Measurements from ENCODE around the gene PRKG1.

Gene PRKG1

GRCh38 chr10:51095444-51095843, 21.2 kb downstream of the PRKG1 start:
- Histone ChIP-seq H3K27me3 (replicated peaks; ENCODE audit: control insufficient read depth, insufficient read depth, low read length) (no peaks in the 10 kb centered on the region), H3K9me3 (ENCODE audit: control insufficient read depth, low read length) (no peaks in the 10 kb centered on the region), H3K9ac (ENCODE audit: low read length) (no peak overlapping the region), H3K36me3 (ENCODE audit: control insufficient read depth, insufficient read depth, low read length, severe bottlenecking) (no peaks in the 10 kb centered on the region), H3K4me1 (ENCODE audit: control insufficient read depth, insufficient read depth, low read length) (peaks cover 18% of the 10 kb centered on the region), H3K4me3 (ENCODE audit: low read length) (no peak overlapping the region)
- no peak for DNase-seq (ENCODE audit: low read depth)

- H3K27me3 ChIP-seq (replicated peaks; ENCODE audit: control insufficient read depth, insufficient read depth, low read length) = no peaks in the 10 kb centered on the region
- H3K36me3 ChIP-seq (ENCODE audit: control insufficient read depth, insufficient read depth, low read length, severe bottlenecking) = no peaks in the 10 kb centered on the region
These were observed 23.3 kb downstream of the PRKG1 start for GRCh38 chr10:51097546-51097945.

DNA sequence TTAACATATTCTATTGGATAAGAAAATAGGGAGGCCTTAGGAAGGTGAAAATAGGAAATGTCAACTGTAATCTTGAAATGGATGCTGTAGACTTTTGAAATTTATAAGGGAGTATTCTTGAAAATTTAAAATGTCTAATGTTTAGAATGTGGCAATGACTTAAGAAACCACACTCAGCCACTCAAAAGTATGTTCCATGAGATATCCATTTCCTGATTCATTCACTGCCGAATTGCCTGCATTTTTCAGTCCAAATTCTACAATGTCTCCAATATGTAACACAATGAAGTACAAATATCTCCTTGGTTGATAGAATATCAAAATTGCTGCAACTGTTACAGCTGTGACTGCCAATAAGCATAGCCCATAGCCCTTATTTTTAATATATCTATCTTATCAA, 25.9 kb downstream of the PRKG1 start:
- Histone ChIP-seq H3K9ac (ENCODE audit: low read length) (no peak overlapping the region), H3K27me3 (replicated peaks; ENCODE audit: control insufficient read depth, insufficient read depth, low read length) (no peaks in the 10 kb centered on the region), H3K9me3 (ENCODE audit: control insufficient read depth, low read length) (no peaks in the 10 kb centered on the region), H3K4me3 (ENCODE audit: low read length) (no peak overlapping the region), H3K4me1 (ENCODE audit: control insufficient read depth, insufficient read depth, low read length) (peaks cover 7% of the 10 kb centered on the region), H3K36me3 (ENCODE audit: control insufficient read depth, insufficient read depth, low read length, severe bottlenecking) (no peaks in the 10 kb centered on the region)
- DNase-seq (ENCODE audit: low read depth) = no peak

More at GRCh38 chr10:51097546-51097945, 23.3 kb downstream of the PRKG1 start:
- Histone ChIP-seq H3K9me3 (ENCODE audit: control insufficient read depth, low read length) (no peaks in the 10 kb centered on the region), H3K9ac (ENCODE audit: low read length) (no peak overlapping the region), H3K4me1 (ENCODE audit: control insufficient read depth, insufficient read depth, low read length) (peaks cover 15% of the 10 kb centered on the region), H3K4me3 (ENCODE audit: low read length) (peak overlapping the region; percentile 32)
- DNase-seq (ENCODE audit: low read depth) = no peak

DNA sequence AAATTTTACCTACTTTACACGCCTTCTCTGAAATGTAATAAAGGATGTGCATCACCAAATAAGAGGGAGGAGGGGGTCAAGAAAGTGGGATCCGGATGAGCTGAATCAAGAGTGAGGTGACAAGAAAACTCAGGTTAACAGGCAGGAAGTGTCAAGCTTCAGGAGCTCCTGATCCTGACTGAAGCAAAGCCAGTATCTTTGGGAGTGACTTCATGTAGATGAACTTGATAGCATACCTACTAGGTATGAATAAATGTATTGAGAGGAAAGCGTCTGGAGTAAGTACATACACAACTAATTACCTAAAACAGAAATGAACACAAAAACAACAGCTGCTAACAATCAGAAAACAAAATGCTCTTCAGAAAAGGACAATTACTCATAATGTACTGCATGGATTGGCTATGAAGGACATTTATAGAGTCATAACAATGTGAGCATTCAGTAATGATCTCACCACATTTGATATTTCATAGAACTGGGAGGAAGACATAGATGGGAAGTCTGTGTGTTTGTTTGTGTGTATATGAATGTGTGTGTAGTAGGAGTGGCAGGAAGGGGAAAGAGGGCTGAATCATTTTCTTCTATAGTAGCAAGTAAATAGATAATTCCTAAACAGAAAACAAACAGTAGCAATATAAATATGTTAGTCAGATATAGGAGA, 29.4 kb downstream of the PRKG1 start:
- Histone ChIP-seq H3K36me3 (ENCODE audit: control insufficient read depth, insufficient read depth, low read length, severe bottlenecking) (no peaks in the 10 kb centered on the region), H3K9ac (ENCODE audit: low read length) (no peak overlapping the region), H3K27me3 (replicated peaks; ENCODE audit: control insufficient read depth, insufficient read depth, low read length) (no peaks in the 10 kb centered on the region), H3K4me1 (ENCODE audit: control insufficient read depth, insufficient read depth, low read length) (peaks cover under 1% of the 10 kb centered on the region), H3K4me3 (ENCODE audit: low read length) (no peak overlapping the region), H3K9me3 (ENCODE audit: control insufficient read depth, low read length) (no peaks in the 10 kb centered on the region)
- no peak for DNase-seq (ENCODE audit: low read depth)

DNA sequence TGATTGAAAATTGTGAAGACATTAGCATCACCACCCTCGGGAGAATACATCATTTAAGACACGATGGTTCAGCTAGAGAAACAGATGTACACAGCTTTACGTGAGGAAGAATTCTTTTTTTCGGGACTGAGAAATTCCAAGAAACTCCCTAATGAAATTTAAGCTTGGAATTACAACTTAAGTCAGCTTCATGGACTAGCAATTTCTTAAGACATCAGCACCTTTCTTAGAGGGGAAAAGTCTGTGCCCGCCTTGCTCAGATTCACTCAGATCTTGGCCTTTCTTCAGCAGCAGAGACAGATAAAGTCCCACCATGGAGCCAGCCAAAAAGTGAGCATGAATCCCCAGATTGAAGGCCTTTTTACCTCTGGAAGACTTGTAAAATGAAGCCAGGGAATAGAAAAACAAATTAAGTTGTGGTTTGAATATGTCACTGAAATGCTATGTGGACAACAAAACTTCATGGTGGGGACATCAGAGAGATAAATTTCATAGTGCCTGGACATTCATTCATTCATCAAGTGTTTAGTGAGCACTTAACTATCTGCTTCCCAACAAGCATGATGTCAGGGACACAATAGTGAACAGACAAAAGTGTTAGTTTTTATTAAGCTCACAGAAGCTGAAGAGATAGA, 32.1 kb downstream of the PRKG1 start:
- DNase-seq (ENCODE audit: low read depth) = no peak
- peaks cover 16% of the 10 kb centered on the region for H3K4me1 ChIP-seq (ENCODE audit: control insufficient read depth, insufficient read depth, low read length)
- H3K9ac ChIP-seq (ENCODE audit: low read length) = no peak overlapping the region
- H3K36me3 ChIP-seq (ENCODE audit: control insufficient read depth, insufficient read depth, low read length, severe bottlenecking) = no peaks in the 10 kb centered on the region
- no peaks in the 10 kb centered on the region for H3K27me3 ChIP-seq (replicated peaks; ENCODE audit: control insufficient read depth, insufficient read depth, low read length)
- no peaks in the 10 kb centered on the region for H3K9me3 ChIP-seq (ENCODE audit: control insufficient read depth, low read length)
- no peak overlapping the region for H3K4me3 ChIP-seq (ENCODE audit: low read length)

DNA sequence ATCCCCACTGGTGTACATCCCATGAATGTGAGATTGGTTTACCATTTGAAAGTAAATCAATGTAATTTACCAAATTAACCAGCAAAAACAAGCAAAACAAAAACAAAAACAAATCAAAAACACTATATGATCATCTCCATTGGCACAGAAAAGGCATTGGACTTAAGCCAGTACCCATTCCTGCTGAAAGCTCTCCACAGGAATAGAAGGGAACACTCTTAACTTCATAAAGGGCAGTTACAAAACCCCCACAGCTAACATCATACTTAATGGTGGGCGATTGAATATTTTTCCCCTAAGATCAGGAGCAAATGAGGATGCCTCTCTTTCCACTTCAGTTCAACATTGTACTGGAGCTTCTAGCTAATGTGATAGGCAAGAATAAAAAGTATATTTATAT, 34.1 kb downstream of the PRKG1 start:
- Histone ChIP-seq H3K9me3 (ENCODE audit: control insufficient read depth, low read length) (no peaks in the 10 kb centered on the region), H3K4me3 (ENCODE audit: low read length) (no peak overlapping the region), H3K4me1 (ENCODE audit: control insufficient read depth, insufficient read depth, low read length) (peaks cover 16% of the 10 kb centered on the region), H3K36me3 (ENCODE audit: control insufficient read depth, insufficient read depth, low read length, severe bottlenecking) (no peaks in the 10 kb centered on the region), H3K9ac (ENCODE audit: low read length) (no peak overlapping the region), H3K27me3 (replicated peaks; ENCODE audit: control insufficient read depth, insufficient read depth, low read length) (no peaks in the 10 kb centered on the region)
- no peak for DNase-seq (ENCODE audit: low read depth)

GRCh38 chr10:51109801-51110533, 35.7 kb downstream of the PRKG1 start:
- H3K4me1 ChIP-seq (ENCODE audit: control insufficient read depth, insufficient read depth, low read length) = peaks cover 16% of the 10 kb centered on the region
- H3K36me3 ChIP-seq (ENCODE audit: control insufficient read depth, insufficient read depth, low read length, severe bottlenecking) = no peaks in the 10 kb centered on the region
- no peak overlapping the region for H3K9ac ChIP-seq (ENCODE audit: low read length)
- DNase-seq (ENCODE audit: low read depth) = peak; percentile 55
- no peak overlapping the region for H3K4me3 ChIP-seq (ENCODE audit: low read length)
- no peaks in the 10 kb centered on the region for H3K9me3 ChIP-seq (ENCODE audit: control insufficient read depth, low read length)
- H3K27me3 ChIP-seq (replicated peaks; ENCODE audit: control insufficient read depth, insufficient read depth, low read length) = no peaks in the 10 kb centered on the region

DNA sequence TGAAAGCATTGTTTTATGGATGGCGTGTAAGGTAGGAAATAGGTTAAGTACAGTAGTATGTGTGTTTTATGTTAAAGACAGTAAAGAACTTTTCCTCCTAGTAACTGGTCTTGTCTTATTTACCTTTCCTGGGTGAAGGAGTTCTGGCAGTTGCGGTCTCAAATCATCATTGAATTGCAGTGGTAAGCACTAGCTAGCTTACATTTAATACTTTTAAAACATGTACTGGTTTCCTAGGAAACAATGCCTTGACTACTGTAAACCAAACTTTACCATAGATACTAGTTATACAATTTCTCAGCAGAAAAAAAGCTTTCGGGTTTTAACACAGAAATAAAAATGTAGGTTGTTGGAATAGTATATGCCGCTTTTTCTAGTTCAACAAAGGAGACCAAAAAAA, 37.7 kb downstream of the PRKG1 start:
- DNase-seq (ENCODE audit: low read depth) = no peak
- Histone ChIP-seq H3K9ac (ENCODE audit: low read length) (no peak overlapping the region), H3K36me3 (ENCODE audit: control insufficient read depth, insufficient read depth, low read length, severe bottlenecking) (no peaks in the 10 kb centered on the region), H3K4me3 (ENCODE audit: low read length) (no peak overlapping the region), H3K4me1 (ENCODE audit: control insufficient read depth, insufficient read depth, low read length) (peaks cover 20% of the 10 kb centered on the region), H3K27me3 (replicated peaks; ENCODE audit: control insufficient read depth, insufficient read depth, low read length) (no peaks in the 10 kb centered on the region), H3K9me3 (ENCODE audit: control insufficient read depth, low read length) (no peaks in the 10 kb centered on the region)

DNA sequence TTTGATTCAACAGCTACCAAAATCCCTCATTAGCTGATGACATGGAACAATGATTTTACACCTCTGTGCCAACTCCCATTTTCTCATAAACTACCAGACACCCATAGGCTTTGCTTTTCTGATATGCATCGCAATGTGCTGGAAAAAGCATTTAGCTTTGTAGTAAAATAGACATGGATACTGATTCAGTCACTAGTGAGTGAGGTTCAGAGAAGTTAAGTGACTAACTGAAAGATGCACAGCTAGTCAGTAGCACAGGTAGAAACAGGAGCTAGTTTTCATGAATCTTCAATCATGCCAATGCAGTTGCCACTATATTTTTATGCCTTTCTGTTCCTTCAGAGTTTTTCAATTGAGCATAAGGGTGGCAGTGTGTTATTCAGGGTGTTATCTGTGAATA, 38.7 kb downstream of the PRKG1 start:
- H3K4me1 ChIP-seq (ENCODE audit: control insufficient read depth, insufficient read depth, low read length) = peaks cover 30% of the 10 kb centered on the region

DNA sequence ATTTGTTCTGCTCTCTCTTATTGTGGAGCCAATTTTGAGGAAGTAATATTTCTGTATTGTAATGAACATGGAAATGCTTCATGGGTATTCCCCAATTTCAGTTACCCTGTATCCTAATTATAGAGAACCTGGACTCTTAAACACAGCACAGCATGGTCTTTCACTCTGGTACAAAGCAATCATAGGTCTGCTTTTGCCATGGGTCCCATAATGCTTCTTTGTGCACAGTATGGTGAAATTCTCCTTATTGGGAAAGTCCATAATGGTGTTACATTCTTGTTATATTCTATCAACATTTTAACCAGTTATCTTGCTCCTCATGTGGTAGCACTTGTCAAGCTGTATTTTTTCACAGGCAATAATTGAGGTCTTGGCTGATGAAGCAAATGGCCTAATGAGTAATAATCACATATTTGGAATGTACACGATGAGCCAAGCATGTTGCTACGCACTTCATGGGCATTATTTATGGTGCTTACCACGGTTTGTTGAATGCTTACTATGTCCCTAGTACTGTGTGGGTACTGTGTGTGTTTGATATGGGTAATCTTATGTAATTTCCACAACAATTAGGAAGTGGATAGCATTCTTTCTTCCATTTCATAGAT, 42.9 kb downstream of the PRKG1 start:
- Histone ChIP-seq H3K9me3 (ENCODE audit: control insufficient read depth, low read length) (no peaks in the 10 kb centered on the region), H3K9ac (ENCODE audit: low read length) (no peak overlapping the region), H3K4me1 (ENCODE audit: control insufficient read depth, insufficient read depth, low read length) (peaks cover 29% of the 10 kb centered on the region), H3K27me3 (replicated peaks; ENCODE audit: control insufficient read depth, insufficient read depth, low read length) (no peaks in the 10 kb centered on the region), H3K4me3 (ENCODE audit: low read length) (no peak overlapping the region), H3K36me3 (ENCODE audit: control insufficient read depth, insufficient read depth, low read length, severe bottlenecking) (no peaks in the 10 kb centered on the region)
- no peak for DNase-seq (ENCODE audit: low read depth)

More for the DNA sequence above, 38.7 kb downstream of the PRKG1 start:
- Histone ChIP-seq H3K4me3 (ENCODE audit: low read length) (no peak overlapping the region), H3K27me3 (replicated peaks; ENCODE audit: control insufficient read depth, insufficient read depth, low read length) (no peaks in the 10 kb centered on the region), H3K9me3 (ENCODE audit: control insufficient read depth, low read length) (no peaks in the 10 kb centered on the region), H3K9ac (ENCODE audit: low read length) (no peak overlapping the region), H3K36me3 (ENCODE audit: control insufficient read depth, insufficient read depth, low read length, severe bottlenecking) (no peaks in the 10 kb centered on the region)
- no peak for DNase-seq (ENCODE audit: low read depth)

- no peaks in the 10 kb centered on the region for H3K36me3 ChIP-seq (ENCODE audit: control insufficient read depth, insufficient read depth, low read length, severe bottlenecking)
- no peak for DNase-seq (ENCODE audit: low read depth)
- peaks cover 29% of the 10 kb centered on the region for H3K4me1 ChIP-seq (ENCODE audit: control insufficient read depth, insufficient read depth, low read length)
- H3K27me3 ChIP-seq (replicated peaks; ENCODE audit: control insufficient read depth, insufficient read depth, low read length) = no peaks in the 10 kb centered on the region
- no peak overlapping the region for H3K9ac ChIP-seq (ENCODE audit: low read length)
- no peak overlapping the region for H3K4me3 ChIP-seq (ENCODE audit: low read length)
- no peaks in the 10 kb centered on the region for H3K9me3 ChIP-seq (ENCODE audit: control insufficient read depth, low read length)
These were observed 43.5 kb downstream of the PRKG1 start for GRCh38 chr10:51117794-51118193.

Data from adipocyte (in vitro differentiated cells).